Renal cortex interstitium (tissue), 11 donors: ENCODE results near the gene KLF6. TPM values are rescaled to one million over a fixed set of nuclear protein-coding genes. Genes with fewer than 3 reads are reported as not detected.

Source experiments
- DNase-seq, 11 donors: peaks; one replicate each; pipeline ENCODE4 v3.0.0-alpha.2; 2013; ENCODE audit warnings: low read depth in 9 of 11, low spot score in 4 of 11; ENCODE audit errors: extremely low read depth in 1 of 11
- polyA plus RNA-seq, 3 donors: library from polyadenylated mRNA; unstranded; fragments of 120-200 nt; gene quantifications; one replicate each; pipeline ENCODE4 v1.2.1, GENCODE V29; 2013; ENCODE audit not compliant: insufficient read length in 3 of 3

Gene KLF6
- polyA plus RNA-seq, 3 donors, result 51.3 to 64.1 (median 61.4) TPM

GRCh38 chr10:3800586-3800985, 15.6 kb upstream of the KLF6 start:
- no peak for DNase-seq

GRCh38 chr10:3797750-3798149, 12.7 kb upstream of the KLF6 start:
- DNase-seq, result no peak

DNA sequence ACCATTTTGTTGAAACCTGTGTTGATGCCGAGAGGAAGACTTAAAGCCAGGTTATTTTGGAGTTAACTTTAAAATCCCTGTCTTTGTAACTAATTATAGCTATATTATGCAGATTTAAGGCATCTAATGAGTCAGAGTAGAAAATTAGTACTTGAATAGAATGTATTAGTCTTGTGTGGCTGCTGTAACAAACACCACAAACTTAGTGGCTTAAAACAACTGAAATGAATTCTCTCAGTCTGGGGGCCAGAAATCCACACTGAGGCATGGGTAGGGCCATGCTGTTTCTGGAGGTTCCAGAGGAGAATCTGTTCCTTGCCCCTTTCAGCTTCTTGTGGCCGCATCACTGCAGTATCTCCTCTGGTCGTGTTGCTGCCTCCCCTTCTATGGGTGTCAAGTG, 8.5 kb upstream of the KLF6 start:
- DNase-seq, result no peak

DNA sequence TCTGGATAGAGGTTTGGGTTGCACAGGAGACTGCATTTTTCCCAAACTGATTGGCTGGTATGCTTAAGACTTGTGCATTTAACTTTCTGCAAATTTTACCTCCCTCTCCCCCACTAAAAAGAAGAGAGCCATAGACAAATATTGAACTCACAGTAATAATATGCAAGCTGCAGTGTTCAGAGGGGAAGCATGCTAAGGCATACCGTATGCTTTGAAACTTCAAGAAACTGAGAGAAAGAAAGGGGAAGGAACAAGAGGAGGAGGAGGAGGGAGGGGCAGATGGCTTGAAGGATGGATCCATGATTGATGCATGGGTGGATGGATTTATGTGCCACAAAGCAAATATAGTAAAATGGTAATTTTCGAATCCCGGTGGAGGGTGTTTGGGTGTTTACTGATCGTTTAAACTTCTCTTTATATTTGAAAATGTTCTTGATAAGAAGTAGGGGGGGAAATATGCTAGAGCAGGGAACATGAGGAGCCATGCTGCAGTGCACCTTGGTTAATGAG, 7.8 kb upstream of the KLF6 start:
- no peak for DNase-seq

- no peak for DNase-seq
These were observed 7.1 kb upstream of the KLF6 start for GRCh38 chr10:3791974-3792633.

- DNase-seq, result no peak
These were observed 5.8 kb upstream of the KLF6 start for GRCh38 chr10:3790858-3791257.

GRCh38 chr10:3790272-3790671, 5.3 kb upstream of the KLF6 start:
- DNase-seq, result no peak

- no peak for DNase-seq
These were observed 4.6 kb upstream of the KLF6 start for GRCh38 chr10:3789621-3790020.

DNA sequence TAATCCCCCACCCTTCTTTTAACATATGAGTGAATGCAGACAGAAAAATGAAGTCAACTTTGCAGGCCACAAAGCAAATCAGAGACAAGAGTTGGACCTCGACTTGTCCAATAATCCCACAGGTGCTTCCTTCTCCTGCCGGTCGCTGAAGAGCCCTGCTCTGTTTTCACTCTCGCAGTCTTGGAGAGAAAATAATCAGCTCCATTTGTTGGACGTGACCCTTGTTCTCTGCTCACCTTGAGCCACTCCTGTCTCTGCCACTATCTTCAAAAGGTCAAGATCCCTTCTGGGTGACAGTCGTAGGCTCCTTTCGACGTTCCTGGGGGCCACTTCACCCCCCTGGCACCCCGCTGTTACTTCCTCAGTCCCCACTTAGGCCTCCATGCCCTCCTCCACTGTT, 2.8 kb upstream of the KLF6 start:
- DNase-seq, result no peak

GRCh38 chr10:3787016-3787400, 2.0 kb upstream of the KLF6 start:
- DNase-seq, result no peak

GRCh38 chr10:3786295-3787015, 1.4 kb upstream of the KLF6 start:
- DNase-seq, result no peak

DNA sequence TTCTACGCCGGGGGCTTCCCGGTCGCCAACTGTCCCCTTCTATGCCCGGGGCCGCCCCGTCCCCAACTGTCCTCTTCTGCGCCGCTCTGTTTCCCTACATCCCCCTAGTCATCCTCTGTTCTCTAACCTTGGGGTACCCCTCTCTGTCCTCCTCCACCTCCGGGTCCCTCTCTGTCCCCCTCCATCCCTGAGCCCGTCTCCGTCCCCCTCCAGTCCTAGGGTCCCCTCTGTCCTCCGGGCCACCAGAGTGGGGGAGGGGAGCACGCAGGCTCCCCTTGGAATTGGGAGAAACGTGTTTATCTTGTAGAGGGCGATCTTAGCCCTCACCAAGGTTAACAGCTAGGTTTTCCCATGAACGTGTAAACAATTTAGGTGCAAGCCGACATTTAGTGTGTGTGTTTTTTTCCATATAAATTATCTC, 852 bp upstream of the KLF6 start:
- DNase-seq, result peak in 3 of 11 donors; percentile 45 to 64 (median 48)

DNA sequence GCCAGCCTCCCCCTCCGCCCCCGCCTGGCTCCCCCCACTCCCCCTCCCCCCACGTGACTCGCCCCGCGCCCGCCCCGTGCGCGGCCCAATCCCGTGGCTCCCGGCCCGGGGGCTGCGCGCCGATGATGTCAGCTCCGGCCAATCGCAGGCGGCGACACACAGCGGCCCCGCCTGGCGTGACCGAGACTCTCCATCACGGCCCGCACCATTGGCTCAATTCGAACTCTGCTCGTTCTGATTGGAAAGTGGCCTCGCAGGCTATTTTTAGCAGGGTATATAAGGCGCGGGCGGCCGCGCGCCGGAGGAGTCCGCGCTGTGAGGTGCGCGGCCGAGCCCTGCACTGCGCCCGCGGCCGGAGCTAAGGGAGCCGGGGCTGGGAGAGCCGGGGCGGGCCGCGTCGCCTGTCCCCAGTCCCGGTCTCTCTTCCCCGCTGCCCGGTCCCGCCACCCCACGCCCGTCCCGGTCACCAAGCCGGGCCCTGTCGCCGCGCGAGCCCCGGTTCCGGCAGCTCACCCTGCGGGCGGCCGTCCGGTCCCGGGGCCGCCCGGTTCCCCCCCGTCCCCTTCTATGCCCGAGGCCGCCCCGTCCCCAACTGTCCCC, 342 bp upstream of the KLF6 start:
- peak; percentile 97 to 99 (median 98) for DNase-seq

DNA sequence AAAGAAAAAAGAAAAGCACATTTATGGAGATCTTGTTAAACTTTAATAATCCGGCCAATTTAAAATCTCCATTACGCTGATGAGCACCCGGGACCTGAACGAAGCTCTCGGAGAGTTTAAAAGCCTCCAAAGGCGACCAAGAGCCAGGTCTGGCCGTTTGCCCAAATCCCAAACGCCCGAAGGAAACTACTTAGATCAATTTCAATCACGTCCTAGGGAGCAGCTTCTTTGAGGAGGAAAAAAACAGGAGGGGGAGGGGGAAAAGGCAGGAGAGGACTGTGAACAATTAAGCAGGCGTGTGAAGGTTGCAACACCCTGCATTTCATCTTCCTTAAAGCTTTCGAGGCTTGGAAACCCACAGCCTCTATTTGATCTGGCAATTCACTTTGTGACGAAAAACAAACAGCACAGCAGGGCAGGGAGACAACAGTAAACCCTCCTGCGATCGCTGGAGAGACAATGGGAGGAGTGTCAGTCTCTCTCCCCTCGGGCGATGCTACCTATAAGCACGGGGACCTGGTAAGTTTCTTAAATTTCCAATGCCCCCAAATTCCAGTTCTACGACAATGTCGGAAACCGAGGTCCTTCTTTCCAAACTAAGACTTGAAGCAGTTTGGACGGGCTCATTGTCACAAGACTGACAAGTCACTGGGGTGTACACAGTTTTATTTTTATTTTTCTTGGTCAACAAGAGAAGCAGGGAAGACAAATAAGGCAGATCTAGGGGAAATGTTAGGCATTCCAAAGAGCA, 1.2 kb downstream of the KLF6 start:
- DNase-seq, result peak in 4 of 11 donors; percentile 58 to 68 (median 64)

DNA sequence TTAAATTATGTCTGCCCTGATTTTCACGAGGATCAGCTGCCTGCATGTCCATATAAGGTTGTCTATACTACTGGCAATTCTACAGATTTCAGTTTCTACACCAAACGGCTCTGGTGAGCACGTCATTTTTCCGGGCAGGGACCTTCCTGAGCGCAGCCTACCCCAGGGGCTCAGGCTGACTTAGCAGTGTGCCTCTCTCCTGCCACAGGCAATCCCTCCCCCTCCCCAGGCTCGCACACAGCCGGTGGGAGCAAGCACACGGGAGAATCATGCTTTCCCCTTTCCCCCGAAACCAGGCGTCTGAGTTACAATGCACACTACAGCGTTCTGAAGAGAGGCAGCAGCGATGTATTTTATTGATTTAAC, 1.7 kb downstream of the KLF6 start:
- DNase-seq, result peak in 4 of 11 donors; percentile 63 to 71 (median 66)

GRCh38 chr10:3782451-3783315, 2.3 kb downstream of the KLF6 start:
- no peak for DNase-seq

DNA sequence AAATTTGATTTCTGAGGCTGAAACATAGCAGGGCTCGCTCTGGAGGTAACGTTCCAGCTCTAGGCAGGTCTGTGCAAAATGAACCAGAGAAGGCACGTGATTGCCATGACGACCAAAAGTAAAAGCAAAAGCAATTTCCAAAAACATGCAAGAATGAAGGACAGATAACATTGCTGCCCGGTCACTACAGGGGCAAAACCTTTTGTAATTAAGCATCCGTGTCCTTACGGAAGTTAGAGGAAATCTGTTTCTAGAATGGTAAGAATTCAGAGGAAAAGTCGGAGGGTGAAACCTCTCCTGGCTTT, 2.9 kb downstream of the KLF6 start:
- DNase-seq, result no peak

GRCh38 chr10:3781468-3782145, 3.4 kb downstream of the KLF6 start:
- DNase-seq, result no peak
